Esophagus squamous epithelium (tissue), 4 donors: ENCODE data around the gene GALNT2.

ENCODE experiments used
- CTCF ChIP-seq, 6 experiments: fragments of 450-650 bp in 4 of 6; fragments of 200-600 bp in 2 of 6; sonication (generic) in 2 of 6; IDR thresholded peaks; one replicate each; pipeline ENCODE4 v1.5.1; 2016 to 2019; ENCODE audit warnings: antibody characterized with exemption in 6 of 6, mild to moderate bottlenecking in 4 of 6, moderate library complexity in 4 of 6
- POLR2A ChIP-seq, 4 donors: fragments of 450-650 bp; IDR thresholded peaks; one replicate each; pipeline ENCODE4 v1.6.1; 2017; ENCODE audit warnings: antibody characterized with exemption in 4 of 4, mild to moderate bottlenecking in 4 of 4, moderate library complexity in 3 of 4

GRCh38 chr1:230220907-230221306 lies 153.9 kb downstream of the GALNT2 start:
- TF ChIP-seq POLR2A (IDR thresholded peaks at IDR 0.05), result no peak
- TF ChIP-seq CTCF (IDR thresholded peaks at IDR 0.05), result no peak
